Activated CD4-positive, alpha-beta T cell treated with anti-CD3 and anti-CD28 coated beads, Interleukin-2, amount 50 U/mL, for 16 hours (primary cell): ENCODE data around the gene RASAL3.

Experiments
- DNase-seq: peaks from one replicate; pipeline ENCODE4 v3.0.0-alpha.2; 2020

RASAL3 gene

DNA sequence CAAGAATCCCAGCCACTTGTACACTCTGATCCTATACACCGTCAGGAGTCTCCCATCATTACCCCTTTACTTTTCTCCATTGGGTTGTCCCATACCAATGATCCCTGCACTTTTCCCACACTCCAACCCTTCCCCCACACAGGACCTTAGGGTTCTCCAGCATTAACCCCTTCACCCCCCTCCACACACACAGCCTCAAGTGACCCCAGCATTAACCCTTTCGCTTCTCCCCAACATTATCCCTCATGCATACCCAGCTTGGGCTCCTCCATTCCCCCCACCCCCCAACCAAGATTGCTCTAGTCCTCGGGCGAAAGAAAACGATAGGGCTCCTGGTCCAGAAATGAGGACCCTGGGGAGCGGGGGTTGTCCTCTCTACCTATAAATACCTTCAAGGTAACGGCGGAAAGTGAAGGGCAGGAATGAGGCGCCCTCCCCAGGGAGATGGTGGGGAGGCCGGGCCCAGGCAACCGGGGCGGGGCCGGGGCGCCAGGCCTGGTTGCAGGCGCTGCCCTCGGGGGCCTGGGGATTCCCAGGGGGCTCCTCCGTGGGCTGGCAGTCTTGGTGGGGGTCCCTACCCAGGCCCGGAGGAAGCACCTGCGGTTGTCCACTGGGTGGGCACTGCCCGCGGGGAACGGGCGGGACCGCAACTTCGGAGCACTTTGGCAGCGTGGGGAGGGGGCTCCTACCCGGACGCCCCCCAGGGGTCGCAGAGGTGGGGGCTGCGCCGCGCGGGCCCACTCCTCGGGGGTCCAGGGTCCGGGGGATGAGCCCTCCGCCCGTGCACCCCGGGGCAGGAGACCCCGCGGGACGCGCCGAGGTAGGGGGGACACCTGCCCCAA is 15.3 kb downstream of the RASAL3 start:
- no peak for DNase-seq

DNA sequence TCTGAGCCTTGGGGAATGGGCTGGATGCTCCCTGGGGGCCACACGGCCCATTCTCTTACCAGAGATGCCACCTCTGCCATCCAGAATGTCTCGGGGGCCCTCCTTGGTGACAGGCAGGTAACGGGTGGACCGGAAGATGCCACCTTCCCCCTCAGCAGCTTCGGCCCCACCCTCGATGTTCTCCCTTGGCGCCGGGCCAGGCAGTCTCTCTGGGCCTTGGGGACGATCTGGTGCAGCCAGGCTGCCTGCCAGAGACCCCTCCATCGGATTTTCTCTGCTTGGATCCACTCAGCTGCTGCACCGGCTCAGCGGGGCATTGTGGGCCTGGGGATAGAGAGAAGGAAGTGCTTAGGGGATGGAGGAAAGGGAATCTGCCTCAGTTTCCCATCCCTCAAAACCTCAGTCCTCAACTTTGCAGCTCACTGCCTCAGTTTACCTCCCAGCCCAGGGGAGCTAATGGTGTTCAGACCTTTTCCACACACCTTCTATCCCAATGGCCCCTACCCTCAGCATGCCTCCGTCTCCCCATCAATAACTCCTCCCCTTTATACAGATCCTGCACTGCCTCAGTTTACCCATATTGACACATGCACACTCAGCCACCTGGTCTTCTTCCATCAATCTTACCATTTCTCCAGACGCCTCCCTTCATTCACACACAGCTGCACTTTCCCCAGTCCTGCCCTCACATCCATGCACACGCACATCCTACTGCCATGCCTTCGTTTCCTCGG is 16.1 kb downstream of the RASAL3 start:
- DNase-seq: no peak

DNA sequence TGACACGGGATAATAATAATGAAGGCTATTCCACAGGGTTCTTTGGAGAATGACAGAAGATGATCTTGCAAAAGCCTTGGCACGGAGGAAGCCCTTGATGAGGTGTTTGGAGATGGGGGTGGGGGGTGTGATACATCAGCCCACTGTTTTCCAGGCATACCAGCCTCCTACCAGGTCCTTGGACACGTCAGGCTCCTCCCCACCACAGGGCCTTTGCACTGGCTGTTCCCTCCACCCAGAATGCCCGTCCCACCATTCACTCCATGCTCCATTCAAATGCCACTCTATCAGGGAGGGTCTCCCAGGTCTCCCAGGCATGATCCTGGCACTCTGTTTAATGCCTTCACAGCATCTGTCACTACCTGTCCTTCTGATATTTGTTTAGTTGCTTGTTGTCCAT is 17.3 kb downstream of the RASAL3 start:
- DNase-seq: no peak

GRCh38 chr19:15445807-15446376 is 18.5 kb downstream of the RASAL3 start:
- no peak for DNase-seq

- no peak for DNase-seq
These were observed 19.1 kb downstream of the RASAL3 start for GRCh38 chr19:15445227-15445605.

DNA sequence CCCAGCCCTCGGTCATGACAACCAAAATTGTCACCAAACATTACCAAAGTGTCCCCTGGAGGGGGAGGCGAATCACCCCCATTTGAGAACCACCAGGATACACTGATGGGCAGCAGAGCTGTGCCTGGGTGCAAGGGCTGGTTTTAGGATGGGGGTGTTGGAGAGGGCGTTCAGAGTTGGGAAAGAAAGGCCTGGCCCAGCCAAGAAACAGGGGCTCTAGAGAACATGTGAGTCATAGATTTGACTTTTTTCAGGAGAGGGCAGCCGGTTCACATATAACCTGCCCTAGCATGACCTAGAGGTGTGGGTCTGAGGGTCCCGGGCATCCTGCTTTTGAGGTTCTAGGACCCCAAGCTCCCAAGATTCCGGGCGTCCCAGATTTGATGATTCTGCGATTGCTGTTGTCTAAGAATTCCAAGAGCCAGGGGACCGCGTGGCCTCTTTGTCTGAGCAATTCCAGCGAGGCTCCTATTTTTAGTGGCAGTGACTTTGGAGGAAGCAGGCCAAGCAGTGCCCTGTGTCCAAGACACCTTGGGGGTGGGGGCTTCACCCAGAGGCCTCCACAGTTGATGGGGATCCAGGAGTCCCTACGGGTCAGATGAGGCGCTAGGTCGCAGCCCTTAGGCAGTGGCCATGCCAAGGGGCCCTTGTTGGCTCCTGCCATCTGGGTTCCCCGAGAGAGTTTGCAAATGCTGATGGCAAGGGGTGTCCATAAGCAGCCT is 19.7 kb downstream of the RASAL3 start:
- no peak for DNase-seq

DNA sequence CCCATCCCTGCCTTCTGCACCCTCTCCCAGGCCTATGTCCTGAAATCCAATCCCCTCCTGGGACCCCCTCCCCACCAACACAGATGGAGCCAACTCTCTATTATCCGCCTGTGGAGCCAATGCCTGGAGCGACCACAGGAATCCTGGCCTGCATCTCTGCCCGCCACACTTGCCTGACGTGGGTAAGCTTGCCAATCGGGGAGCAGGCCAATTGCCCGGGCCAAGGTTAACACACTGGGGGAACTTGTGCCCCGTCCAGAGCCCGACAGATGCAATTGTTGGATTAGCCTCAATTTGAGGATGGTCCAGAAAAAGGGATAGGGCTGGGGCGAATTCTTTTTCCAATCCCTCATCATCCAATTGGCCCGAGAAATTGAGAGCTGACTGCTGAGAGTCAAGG is 20.5 kb downstream of the RASAL3 start:
- DNase-seq: no peak

GRCh38 chr19:15443325-15443724 is 21.0 kb downstream of the RASAL3 start:
- no peak for DNase-seq

DNA sequence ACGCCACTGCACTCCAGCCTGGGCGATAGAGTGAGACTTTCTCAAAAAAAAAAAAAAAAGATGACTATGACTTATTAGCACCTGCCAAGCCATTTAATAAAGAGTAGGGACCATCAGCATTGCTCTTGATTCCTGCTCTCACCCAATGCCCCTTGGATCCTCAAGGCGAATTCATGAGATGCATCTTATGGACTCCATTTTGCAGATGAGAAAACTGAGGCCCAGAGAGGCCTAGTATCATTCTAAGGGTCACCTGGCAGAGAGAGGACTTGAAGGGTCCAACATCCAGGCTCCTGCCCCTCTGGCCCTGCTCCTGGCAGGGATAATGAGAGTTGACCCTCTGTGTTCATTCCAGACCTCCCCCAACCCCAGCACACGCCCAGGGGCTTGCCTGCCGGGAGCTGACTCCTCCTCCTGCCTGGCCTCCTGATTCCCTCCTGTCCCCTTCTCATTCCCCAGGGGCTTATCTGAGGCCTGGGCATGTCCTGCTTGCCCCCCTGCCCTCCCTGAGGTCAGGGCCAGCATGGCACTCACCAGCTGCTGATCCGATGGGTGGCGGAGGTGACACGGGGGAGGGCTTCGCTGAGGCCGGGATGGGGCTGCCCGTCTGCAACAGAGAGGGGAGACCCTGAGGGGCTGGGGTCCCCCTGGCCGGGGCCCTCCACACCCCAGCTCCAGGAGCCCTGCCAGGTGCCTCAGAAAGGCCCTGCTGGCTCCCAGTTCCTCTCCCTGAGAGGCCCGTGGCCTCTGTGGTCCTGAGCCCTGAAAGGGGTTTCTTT is 22.0 kb downstream of the RASAL3 start:
- no peak for DNase-seq

DNA sequence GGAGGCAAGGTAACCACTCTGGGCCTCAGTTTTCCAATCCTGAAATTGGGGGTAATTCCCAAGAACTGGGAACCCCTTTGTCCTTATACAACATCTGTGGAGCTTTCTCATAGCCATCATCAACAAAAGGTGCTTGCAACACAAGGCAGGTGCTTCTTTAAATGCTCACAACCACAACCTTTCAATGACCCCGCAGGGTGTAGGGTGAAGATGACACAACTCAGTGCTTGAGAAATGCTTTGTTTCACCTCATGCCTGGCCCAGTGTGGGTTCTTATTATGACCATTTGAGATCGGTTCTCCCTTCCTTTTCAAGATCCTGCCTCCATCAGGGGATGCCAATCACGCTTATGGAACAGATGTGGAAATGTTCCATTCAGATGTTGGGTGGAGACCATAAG is 23.0 kb downstream of the RASAL3 start:
- DNase-seq: no peak

- no peak for DNase-seq
These were observed 24.3 kb downstream of the RASAL3 start for GRCh38 chr19:15439821-15440641.

DNA sequence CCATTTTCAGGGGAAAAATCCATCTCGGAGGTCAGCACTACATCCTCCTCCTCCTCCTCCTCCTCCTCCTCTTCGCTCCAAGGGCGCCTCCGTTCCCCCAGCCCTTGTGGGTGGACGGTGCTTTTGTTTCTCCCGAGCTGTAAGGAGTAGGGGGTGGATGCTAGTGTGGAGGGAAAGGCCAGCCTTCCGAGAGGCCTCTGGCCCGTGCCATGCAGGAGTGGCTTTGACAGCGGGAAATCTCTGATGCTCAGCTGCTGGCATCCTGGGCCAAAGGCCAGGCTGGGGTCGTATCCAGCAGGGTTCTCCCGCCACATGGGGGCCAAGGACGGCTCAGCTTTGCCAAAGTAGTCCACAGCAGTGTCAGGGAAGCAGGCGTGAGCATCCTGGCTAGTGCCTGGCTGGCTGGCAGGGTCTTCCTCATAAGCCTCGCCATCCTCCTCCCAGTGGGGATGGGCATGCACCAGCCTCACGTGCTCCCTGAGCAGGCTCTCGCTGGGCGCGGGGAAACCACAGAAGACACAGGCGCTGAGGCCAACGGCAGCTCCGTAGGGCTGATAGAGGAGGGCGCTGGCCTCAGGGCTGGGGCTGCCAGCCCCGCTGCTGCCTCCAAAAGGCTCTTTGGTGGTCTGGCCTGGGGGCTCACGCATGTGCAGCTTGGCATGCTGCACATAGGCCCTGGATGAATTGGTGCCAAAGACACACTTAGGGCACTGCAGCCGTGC is 25.1 kb downstream of the RASAL3 start:
- DNase-seq: no peak

- DNase-seq: no peak
These were observed 25.8 kb downstream of the RASAL3 start for GRCh38 chr19:15438577-15438976.

DNA sequence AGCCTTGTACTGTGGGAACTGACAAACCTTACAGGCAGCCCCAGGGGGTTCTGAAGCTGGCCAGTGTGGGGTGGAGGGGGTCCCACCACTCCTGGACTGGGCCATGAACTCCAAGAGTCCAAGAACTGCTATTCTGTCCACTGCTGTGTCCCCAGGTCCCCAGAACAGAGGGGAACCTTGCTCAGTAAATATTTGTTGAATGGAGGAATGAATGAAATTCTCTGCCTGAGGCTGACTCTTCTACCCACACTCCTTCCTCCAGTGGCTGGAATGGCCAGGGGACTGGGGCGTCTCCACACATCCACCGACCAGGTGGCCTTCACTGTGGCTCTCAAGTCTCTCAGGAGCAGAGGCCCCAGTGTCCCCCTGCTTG is 26.2 kb downstream of the RASAL3 start:
- DNase-seq: no peak

GRCh38 chr19:15437355-15438123 is 26.8 kb downstream of the RASAL3 start:
- DNase-seq: no peak

DNA sequence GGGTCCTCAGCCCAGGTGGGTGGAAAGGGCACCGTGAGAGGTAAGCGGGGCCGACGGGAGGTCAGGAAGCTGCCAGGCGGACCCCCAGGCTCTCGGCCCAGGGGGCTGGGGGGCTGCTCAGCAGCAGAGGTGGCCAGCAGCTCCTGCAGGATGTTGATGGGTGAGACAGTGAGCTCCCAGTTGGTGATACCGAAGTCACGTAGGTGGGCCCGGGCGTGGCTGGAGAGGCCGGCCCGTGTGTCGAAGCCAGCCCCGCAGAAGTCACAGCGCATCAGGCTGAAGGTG is 27.6 kb downstream of the RASAL3 start:
- DNase-seq: no peak

- DNase-seq: no peak
These were observed 28.1 kb downstream of the RASAL3 start for GRCh38 chr19:15436012-15436825.

DNA sequence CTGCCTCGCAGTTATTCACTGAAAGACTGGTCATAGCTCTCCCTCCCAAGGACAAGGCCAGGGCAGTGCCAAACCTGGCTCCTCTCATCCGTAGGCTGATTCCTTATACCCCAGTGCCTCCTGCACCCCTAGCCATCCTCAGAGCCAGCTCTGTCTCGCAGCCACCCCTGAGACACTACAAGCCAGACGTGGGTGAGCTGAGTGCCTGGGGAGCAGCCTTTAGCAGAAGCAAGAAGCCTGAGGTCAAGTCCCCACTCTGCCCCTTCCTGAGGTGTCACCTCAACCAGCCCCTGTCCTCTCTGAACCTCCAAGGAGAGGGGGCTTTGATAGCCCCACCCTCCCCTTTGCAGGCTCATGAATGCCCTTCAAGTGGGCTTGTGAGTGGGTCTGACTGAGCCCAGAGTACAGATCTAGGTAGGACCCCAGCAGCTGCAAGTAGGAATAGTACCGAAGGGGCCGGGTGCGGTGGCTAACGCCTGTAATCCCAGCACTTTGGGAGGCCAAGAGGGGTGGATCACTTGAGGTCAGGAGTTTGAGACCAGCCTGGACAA is 30.8 kb downstream of the RASAL3 start:
- DNase-seq: no peak
